DND-41 (cell line): ENCODE measurements around the gene RFTN1.
A peak's percentile ranks its signal among the peaks of the same experiment; 100 is the strongest.

Experiments
- ATAC-seq: fragments of 200-7000 bp; cut with Tn5 transposase; 3 replicates; pipeline ENCODE4 v1.9.1; 2021; ENCODE audit warnings: low read depth; ENCODE audit not compliant: insufficient read depth
- DNase-seq: peaks from one replicate; pipeline ENCODE4 v3.0.0-alpha.2; 2020
- H2AFZ ChIP-seq: 2 replicates; pipeline ENCODE4 v1.6.0; 2012; ENCODE audit warnings: low read depth, low read length
- H3K27ac ChIP-seq: 2 replicates; pipeline ENCODE4 v1.5.1; 2012; ENCODE audit warnings: low read length, inconsistent platforms
- H3K27me3 ChIP-seq: fragments of 200-600 bp; sonication (generic); 2 replicates; pipeline ENCODE4 v1.6.0; 2012; ENCODE audit warnings: low read length, mild to moderate bottlenecking, inconsistent platforms; ENCODE audit not compliant: insufficient read depth, poor library complexity
- H3K36me3 ChIP-seq: 2 replicates; pipeline ENCODE4 v1.5.1; 2012; ENCODE audit warnings: low read length, inconsistent platforms; ENCODE audit not compliant: insufficient read depth
- H3K4me1 ChIP-seq: 2 replicates; pipeline ENCODE4 v1.5.1; 2012; ENCODE audit warnings: mild to moderate bottlenecking, low read length; ENCODE audit not compliant: insufficient read depth
- H3K4me2 ChIP-seq: 2 replicates; pipeline ENCODE4 v1.6.0; 2012; ENCODE audit warnings: mild to moderate bottlenecking, moderate library complexity, low read length, inconsistent platforms; ENCODE audit not compliant: insufficient read depth
- H3K4me3 ChIP-seq, 2 experiments: fragments of 200-600 bp in 1 of 2; shearing (Covaris generic) in 1 of 2; 2 replicates each; pipeline ENCODE4 v1.5.1; 2012 to 2016; ENCODE audit warnings: inconsistent platforms in 2 of 2, low read length in 2 of 2, mild to moderate bottlenecking in 2 of 2, low read depth in 1 of 2, moderate library complexity in 1 of 2
- H3K79me2 ChIP-seq: 2 replicates; pipeline ENCODE4 v1.6.0; 2012; ENCODE audit warnings: low read length, inconsistent platforms; ENCODE audit not compliant: insufficient read depth
- H3K9ac ChIP-seq: 2 replicates; pipeline ENCODE4 v1.6.0; 2012; ENCODE audit warnings: low read depth, mild to moderate bottlenecking, inconsistent platforms, low read length, moderate library complexity
- H3K9me3 ChIP-seq: 2 replicates; pipeline ENCODE4 v1.5.1; 2012; ENCODE audit warnings: low read length, moderate library complexity, mild to moderate bottlenecking, inconsistent platforms; ENCODE audit not compliant: insufficient read depth, severe bottlenecking
- H4K20me1 ChIP-seq: 2 replicates; pipeline ENCODE4 v1.6.0; 2012; ENCODE audit warnings: low read length; ENCODE audit not compliant: insufficient read depth
- EZH2 ChIP-seq: IDR thresholded peaks from 3 replicates; pipeline ENCODE4 v1.6.1; 2012; ENCODE audit warnings: borderline replicate concordance, low read depth, mild to moderate bottlenecking, moderate library complexity, low read length, inconsistent platforms; ENCODE audit not compliant: severe bottlenecking
- TF ChIP-seq, protein P1 (sequence below): IDR thresholded peaks from 2 replicates; pipeline ENCODE4 v1.5.1; 2012; ENCODE audit warnings: borderline replicate concordance, low read length, moderate library complexity, mild to moderate bottlenecking; ENCODE audit not compliant: poor library complexity, severe bottlenecking; ENCODE audit errors: extremely low read depth

Gene RFTN1

GRCh38 chr3:16373341-16373946 lies 140.1 kb downstream of the RFTN1 start:
- no peak for DNase-seq

DNA sequence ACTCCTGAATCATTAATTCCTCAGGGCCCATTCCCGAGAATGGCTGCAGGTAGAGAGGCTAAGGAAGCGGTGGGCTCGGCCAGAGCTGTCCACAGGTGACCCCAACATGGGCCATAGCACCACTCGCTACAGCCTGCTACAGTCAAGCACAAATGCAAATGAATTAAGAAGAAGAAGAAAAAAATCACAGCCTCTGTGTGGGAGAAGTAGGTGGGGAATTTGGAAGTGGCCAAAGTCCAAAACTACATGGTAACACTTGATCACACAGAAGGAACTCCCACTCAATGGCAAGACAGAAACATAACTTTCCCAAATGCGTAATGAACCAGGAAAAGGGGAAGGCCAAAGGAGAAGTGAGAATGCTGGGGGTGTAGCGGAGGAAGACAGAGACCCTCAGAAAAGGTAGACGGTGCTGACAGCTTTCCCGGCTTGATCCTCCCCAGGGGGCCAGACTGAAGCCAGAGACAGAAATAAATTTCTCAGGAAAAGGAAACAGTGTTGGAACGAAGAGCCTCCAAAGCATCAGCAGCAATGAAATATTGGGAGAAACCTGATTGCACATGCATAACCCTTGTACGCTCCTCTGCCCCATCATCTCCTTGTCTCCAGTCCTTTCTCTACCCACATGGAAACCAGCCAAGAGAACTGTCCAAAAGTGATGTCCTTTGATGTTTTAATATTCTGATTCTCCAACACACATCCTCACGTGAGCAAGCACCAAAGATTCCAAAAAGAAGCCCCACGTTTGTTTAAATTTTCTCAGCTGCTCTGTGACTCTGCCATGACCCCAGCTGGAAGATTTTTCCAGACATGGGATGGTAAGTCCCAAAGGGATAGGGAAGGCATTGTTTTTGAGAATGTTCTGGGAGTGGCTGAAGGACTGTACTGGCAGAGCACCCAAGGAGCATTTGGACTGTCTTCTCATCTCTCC lies 140.9 kb downstream of the RFTN1 start:
- Histone ChIP-seq H3K4me1 (peaks cover 20% of the 10 kb centered on the region), H4K20me1 (no peaks in the 10 kb centered on the region), H3K27ac (peak overlapping the region; percentile 51), H3K4me3 (no peak overlapping the region), H3K79me2 (peaks cover 34% of the 10 kb centered on the region), H3K9me3 (no peaks in the 10 kb centered on the region), H3K4me2 (no peak overlapping the region), H2AFZ (no peak overlapping the region), H3K9ac (no peak overlapping the region), H3K36me3 (peaks cover 79% of the 10 kb centered on the region), H3K27me3 (no peaks in the 10 kb centered on the region)
- DNase-seq (no peak), ATAC-seq (no peak)
- TF ChIP-seq, protein P1, sequence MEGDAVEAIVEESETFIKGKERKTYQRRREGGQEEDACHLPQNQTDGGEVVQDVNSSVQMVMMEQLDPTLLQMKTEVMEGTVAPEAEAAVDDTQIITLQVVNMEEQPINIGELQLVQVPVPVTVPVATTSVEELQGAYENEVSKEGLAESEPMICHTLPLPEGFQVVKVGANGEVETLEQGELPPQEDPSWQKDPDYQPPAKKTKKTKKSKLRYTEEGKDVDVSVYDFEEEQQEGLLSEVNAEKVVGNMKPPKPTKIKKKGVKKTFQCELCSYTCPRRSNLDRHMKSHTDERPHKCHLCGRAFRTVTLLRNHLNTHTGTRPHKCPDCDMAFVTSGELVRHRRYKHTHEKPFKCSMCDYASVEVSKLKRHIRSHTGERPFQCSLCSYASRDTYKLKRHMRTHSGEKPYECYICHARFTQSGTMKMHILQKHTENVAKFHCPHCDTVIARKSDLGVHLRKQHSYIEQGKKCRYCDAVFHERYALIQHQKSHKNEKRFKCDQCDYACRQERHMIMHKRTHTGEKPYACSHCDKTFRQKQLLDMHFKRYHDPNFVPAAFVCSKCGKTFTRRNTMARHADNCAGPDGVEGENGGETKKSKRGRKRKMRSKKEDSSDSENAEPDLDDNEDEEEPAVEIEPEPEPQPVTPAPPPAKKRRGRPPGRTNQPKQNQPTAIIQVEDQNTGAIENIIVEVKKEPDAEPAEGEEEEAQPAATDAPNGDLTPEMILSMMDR, result no peak
- no peak for TF ChIP-seq EZH2

More at GRCh38 chr3:16373341-16373946, 140.1 kb downstream of the RFTN1 start:
- no peak for TF ChIP-seq EZH2
- TF ChIP-seq, protein P1, result no peak
- Histone ChIP-seq H3K36me3 (peaks cover 73% of the 10 kb centered on the region), H3K27ac (peak overlapping the region; percentile 48), H3K9ac (no peak overlapping the region), H3K4me2 (no peak overlapping the region), H4K20me1 (no peaks in the 10 kb centered on the region), H3K79me2 (peaks cover 35% of the 10 kb centered on the region), H3K4me3 (no peak overlapping the region), H3K9me3 (no peaks in the 10 kb centered on the region), H3K4me1 (peaks cover 28% of the 10 kb centered on the region), H3K27me3 (no peaks in the 10 kb centered on the region), H2AFZ (no peak overlapping the region)
- ATAC-seq, result no peak

DNA sequence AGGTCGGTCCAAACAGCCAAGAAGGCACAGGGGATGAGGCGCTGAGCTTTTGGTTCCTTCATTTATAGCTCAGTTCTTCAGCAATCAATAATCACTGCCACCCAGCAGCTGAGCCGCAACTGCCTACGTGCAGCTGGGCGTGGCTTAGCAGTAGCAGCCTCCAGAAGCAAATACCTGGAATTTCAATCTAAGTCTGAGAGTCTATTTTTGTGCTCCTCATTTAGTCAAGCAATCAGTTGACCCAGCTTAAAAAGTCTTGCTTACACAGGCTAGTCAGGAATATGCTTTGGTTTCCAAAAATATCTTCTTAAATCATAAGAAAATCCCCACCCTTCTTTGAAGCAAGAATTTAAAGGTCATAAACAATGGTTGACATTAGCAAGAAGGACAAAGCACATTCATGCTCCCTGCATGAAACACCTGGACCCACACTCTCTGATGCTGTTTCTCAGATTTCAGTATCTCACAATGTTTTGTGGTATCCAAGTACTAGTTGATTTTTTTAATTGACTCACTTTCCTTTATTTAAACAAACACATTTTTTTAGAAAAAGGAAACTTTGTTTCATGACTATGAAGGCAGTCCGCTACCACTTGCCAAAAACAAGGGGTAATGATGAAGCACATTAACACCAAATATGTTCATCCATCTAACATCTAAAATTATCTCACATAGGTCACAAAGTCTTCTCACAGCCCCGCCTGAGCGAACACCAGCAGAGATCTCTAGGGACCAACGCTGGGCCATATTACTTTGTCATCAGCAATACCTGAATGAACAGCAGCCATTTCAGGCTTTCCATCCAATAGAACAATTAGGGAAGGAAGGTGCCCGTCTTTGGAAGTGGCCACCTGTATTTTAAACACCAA lies 142.4 kb downstream of the RFTN1 start:
- no peak for DNase-seq
- Histone ChIP-seq H3K4me1 (peaks cover 5% of the 10 kb centered on the region), H3K4me2 (no peak overlapping the region)

More for the DNA sequence above, 142.4 kb downstream of the RFTN1 start:
- TF ChIP-seq, protein P1, result no peak
- no peak for TF ChIP-seq EZH2
- H3K27me3 ChIP-seq, result no peaks in the 10 kb centered on the region
- H3K9me3 ChIP-seq, result no peaks in the 10 kb centered on the region
- peaks cover 88% of the 10 kb centered on the region for H3K36me3 ChIP-seq
- H3K79me2 ChIP-seq, result peaks cover 31% of the 10 kb centered on the region
- no peak overlapping the region for H3K27ac ChIP-seq
- ATAC-seq, result no peak
- no peak overlapping the region for H3K4me3 ChIP-seq
- no peak overlapping the region for H3K9ac ChIP-seq
- H4K20me1 ChIP-seq, result no peaks in the 10 kb centered on the region
- no peak overlapping the region for H2AFZ ChIP-seq
